ENCODE results near the gene SLC44A5. TPM values are rescaled to one million over a fixed set of nuclear protein-coding genes. Genes with fewer than 3 reads are reported as not detected.

Gene SLC44A5
- total RNA-seq, 1 donor from 2014 or later: 4.1 TPM

GRCh38 chr1:75519651-75520427 lies 91.1 kb downstream of the SLC44A5 start:
- no peaks in the 10 kb centered on the region for H3K9me3 Mint-ChIP-seq
- no peak for TF ChIP-seq CTCF (IDR thresholded peaks at IDR 0.05; ENCODE audit: unreplicated experiment)
- peaks cover 3% of the 10 kb centered on the region for H3K4me1 Mint-ChIP-seq
- H3K36me3 Mint-ChIP-seq: no peaks in the 10 kb centered on the region
- no peak overlapping the region for H3K4me3 Mint-ChIP-seq
- no peak for DNase-seq (ENCODE audit: low spot score in 2 of 2, unreplicated experiment in 2 of 2)
- H3K27ac Mint-ChIP-seq: no peak overlapping the region
- H3K27me3 Mint-ChIP-seq (ENCODE audit: low read depth): no peaks in the 10 kb centered on the region

DNA sequence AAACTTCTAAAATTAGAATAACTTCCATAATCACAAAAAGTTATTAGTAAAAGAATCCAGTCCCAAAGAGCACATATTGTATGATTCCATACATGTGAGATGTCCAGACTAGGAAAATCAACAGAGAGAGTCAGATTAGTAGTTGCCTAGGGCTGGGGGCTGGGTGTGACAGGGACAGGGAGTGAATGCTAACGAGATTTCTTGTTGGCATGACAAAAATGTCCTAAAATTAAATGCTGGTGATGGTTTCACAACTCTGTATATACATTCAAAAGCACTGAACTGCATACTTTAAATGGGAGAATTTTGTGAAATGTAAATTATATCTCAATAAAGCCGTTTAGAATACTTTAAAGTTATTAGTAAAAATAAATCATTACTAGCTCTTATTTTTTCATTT lies 92.2 kb downstream of the SLC44A5 start:
- no peak overlapping the region for H3K4me3 Mint-ChIP-seq
- no peaks in the 10 kb centered on the region for H3K9me3 Mint-ChIP-seq
- no peaks in the 10 kb centered on the region for H3K36me3 Mint-ChIP-seq
- TF ChIP-seq CTCF (IDR thresholded peaks at IDR 0.05; ENCODE audit: unreplicated experiment): no peak
- no peak for DNase-seq (ENCODE audit: low spot score in 2 of 2, unreplicated experiment in 2 of 2)
- H3K4me1 Mint-ChIP-seq: peaks cover 3% of the 10 kb centered on the region
- no peak overlapping the region for H3K27ac Mint-ChIP-seq
- H3K27me3 Mint-ChIP-seq (ENCODE audit: low read depth): no peaks in the 10 kb centered on the region

GRCh38 chr1:75514270-75514669 lies 96.6 kb downstream of the SLC44A5 start:
- H3K9me3 Mint-ChIP-seq: peaks cover 9% of the 10 kb centered on the region
- no peak for TF ChIP-seq CTCF (IDR thresholded peaks at IDR 0.05; ENCODE audit: unreplicated experiment)

GRCh38 chr1:75506976-75507375 lies 103.9 kb downstream of the SLC44A5 start:
- Mint-ChIP-seq H3K9me3 (peaks cover 26% of the 10 kb centered on the region), H3K27ac (no peak overlapping the region), H3K27me3 (ENCODE audit: low read depth) (no peaks in the 10 kb centered on the region), H3K4me1 (peaks cover 12% of the 10 kb centered on the region), H3K4me3 (no peak overlapping the region), H3K36me3 (no peaks in the 10 kb centered on the region)
- no peak for TF ChIP-seq CTCF (IDR thresholded peaks at IDR 0.05; ENCODE audit: unreplicated experiment)
- no peak for DNase-seq (ENCODE audit: low spot score in 2 of 2, unreplicated experiment in 2 of 2)

More at GRCh38 chr1:75514270-75514669, 96.6 kb downstream of the SLC44A5 start:
- Mint-ChIP-seq H3K4me1 (no peaks in the 10 kb centered on the region), H3K4me3 (no peak overlapping the region), H3K27ac (no peak overlapping the region), H3K27me3 (ENCODE audit: low read depth) (no peaks in the 10 kb centered on the region), H3K36me3 (no peaks in the 10 kb centered on the region)
- no peak for DNase-seq (ENCODE audit: low spot score in 2 of 2, unreplicated experiment in 2 of 2)

DNA sequence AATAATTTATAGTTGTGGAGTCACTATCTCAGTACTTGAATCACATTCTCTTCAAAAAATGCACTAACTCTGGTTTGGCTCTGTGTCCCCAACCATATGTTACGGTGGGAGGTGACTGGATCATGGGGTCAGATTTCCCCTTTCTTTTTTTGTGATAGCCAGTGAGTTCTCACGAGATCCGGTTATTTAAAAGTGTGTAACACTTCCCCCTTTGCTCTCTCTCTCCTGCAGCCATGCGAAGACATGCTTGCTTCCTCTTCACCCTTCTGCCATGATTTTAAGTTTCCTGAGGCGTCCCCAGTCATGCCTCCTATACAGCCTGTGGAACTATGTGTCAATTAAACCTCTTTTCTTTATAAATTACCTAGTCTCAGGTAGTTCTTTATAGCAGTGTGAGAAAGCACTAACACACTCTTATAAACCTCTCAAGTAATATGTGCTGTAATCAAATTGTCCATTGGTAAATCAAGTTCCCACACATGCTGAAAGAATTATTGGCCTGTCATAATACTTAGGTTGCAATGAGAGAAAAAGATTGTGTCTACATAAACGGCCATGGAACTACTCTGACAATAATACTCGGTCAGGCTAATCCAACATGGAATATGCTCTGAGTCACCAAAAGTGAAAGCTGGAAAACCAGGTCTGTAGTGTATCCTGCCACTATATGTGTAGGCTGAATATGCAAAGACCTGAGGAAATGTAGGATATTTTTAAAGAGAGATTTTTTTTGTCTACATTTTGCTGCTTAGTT lies 107.5 kb downstream of the SLC44A5 start:
- H3K9me3 Mint-ChIP-seq: peaks cover 23% of the 10 kb centered on the region
- H3K36me3 Mint-ChIP-seq: no peaks in the 10 kb centered on the region
- H3K27ac Mint-ChIP-seq: no peak overlapping the region
- H3K27me3 Mint-ChIP-seq (ENCODE audit: low read depth): no peaks in the 10 kb centered on the region
- TF ChIP-seq CTCF (IDR thresholded peaks at IDR 0.05; ENCODE audit: unreplicated experiment): no peak
- H3K4me1 Mint-ChIP-seq: peaks cover 26% of the 10 kb centered on the region
- DNase-seq (ENCODE audit: low spot score in 2 of 2, unreplicated experiment in 2 of 2): no peak
- H3K4me3 Mint-ChIP-seq: no peak overlapping the region
